Measurements from ENCODE around the gene BDKRB2.

The BDKRB2 gene

GRCh38 chr14:96252999-96253539 is 48.4 kb downstream of the BDKRB2 start:
- DNase-seq (ENCODE audit: low spot score), result no peak

- no peak for DNase-seq (ENCODE audit: low spot score)
Measured at GRCh38 chr14:96254687-96255086, 50.0 kb downstream of the BDKRB2 start.

GRCh38 chr14:96255501-96256366 is 51.1 kb downstream of the BDKRB2 start, which contains the start of gene BDKRB1:
BDKRB1 (plus strand) TSS chr14:96256210; CDS start chr14:96263683, 7,473 bp downstream.
- DNase-seq (ENCODE audit: low spot score), result no peak

GRCh38 chr14:96256407-96256806 is 51.8 kb downstream of the BDKRB2 start:
- no peak for DNase-seq (ENCODE audit: low spot score)

DNA sequence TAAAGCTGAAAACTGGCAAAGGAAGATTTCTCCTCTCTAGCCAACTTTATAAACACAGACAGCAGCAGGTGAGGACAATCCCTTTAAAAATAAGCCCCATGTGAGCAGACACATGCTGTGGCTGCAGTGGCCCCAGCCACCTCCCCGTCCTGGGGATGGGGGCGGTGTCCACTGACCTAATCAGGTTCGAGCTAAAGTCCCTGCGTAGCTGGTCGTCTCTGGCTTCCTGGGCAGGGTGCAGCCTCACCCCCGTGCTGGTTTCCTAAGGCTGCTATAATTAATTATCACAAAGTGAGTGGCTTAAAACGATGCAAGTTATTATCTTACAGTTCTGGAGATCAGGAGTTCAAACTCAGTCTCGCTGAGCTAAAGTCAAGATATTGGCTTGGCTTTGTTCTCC is 52.4 kb downstream of the BDKRB2 start:
- DNase-seq (ENCODE audit: low spot score), result no peak

- no peak for DNase-seq (ENCODE audit: low spot score)
Measured at GRCh38 chr14:96257900-96258299, 53.3 kb downstream of the BDKRB2 start.

- no peak for DNase-seq (ENCODE audit: low spot score)
Measured at GRCh38 chr14:96260341-96260821, 55.7 kb downstream of the BDKRB2 start.

- DNase-seq (ENCODE audit: low spot score), result no peak
Measured at GRCh38 chr14:96261053-96261452, 56.4 kb downstream of the BDKRB2 start.

DNA sequence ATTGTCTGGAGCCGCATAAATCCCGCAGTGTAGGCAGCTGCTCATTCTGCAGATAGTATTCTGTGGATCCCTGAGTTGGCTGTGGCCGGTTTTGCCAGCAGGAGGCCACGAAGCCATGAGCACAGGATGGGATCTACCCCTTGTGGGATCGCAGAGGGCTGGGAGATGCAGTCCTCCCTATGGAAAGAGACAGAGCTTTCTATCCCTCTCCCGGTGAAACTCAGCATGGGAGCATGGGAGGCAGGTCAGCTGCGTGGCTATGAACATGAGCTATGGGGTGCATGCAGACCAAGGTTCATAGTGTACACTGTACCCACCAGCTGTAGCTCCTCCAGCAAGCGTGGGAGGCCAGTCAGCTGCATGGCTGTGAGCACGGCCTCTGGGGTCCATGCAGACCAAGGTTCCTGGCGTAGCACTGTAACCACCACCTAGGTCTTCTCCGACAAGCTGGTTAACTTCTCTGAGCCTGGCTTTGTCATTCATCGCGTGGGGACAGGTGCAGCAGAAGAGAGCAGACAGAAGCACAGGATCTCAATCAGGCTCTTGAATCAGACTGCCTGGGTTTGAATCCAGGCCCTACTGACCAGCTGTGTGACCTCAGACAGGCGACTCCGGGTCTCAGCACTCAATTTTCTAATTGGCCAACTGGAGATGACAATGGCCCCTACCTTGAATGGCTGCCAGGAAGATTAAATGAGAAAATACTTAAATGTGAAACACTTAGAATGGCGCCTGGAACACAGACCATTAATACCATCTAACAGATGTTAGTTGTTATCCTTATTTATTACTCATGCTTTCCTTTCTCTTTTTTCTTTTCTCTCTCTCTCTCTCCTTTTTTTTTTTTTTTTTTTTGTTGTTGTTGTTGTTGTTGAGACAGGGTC is 57.4 kb downstream of the BDKRB2 start:
- DNase-seq (ENCODE audit: low spot score), result no peak

DNA sequence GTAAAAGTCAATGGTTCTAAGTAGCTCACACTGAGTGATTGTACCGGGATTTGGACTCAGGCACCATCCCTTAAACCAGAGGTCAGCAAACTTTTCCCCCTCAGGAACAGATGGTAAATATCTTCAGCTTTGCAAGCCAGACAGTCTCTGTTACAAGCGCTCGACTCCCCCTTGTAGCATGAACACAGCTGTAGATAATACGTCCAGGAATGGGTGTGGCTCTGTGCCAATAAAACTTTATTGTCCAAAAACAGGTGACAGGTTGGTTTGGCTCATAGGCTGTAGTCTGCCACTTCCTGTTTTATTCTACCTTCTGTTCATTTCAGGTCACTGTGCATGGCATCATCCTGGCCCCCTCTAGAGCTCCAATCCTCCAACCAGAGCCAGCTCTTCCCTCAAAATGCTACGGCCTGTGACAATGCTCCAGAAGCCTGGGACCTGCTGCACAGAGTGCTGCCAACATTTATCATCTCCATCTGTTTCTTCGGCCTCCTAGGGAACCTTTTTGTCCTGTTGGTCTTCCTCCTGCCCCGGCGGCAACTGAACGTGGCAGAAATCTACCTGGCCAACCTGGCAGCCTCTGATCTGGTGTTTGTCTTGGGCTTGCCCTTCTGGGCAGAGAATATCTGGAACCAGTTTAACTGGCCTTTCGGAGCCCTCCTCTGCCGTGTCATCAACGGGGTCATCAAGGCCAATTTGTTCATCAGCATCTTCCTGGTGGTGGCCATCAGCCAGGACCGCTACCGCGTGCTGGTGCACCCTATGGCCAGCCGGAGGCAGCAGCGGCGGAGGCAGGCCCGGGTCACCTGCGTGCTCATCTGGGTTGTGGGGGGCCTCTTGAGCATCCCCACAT is 58.9 kb downstream of the BDKRB2 start:
- no peak for DNase-seq (ENCODE audit: low spot score)

DNA sequence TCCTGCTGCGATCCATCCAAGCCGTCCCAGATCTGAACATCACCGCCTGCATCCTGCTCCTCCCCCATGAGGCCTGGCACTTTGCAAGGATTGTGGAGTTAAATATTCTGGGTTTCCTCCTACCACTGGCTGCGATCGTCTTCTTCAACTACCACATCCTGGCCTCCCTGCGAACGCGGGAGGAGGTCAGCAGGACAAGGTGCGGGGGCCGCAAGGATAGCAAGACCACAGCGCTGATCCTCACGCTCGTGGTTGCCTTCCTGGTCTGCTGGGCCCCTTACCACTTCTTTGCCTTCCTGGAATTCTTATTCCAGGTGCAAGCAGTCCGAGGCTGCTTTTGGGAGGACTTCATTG is 59.5 kb downstream of the BDKRB2 start:
- no peak for DNase-seq (ENCODE audit: low spot score)

- no peak for DNase-seq (ENCODE audit: low spot score)
Measured at GRCh38 chr14:96264853-96265252, 60.2 kb downstream of the BDKRB2 start.

DNA sequence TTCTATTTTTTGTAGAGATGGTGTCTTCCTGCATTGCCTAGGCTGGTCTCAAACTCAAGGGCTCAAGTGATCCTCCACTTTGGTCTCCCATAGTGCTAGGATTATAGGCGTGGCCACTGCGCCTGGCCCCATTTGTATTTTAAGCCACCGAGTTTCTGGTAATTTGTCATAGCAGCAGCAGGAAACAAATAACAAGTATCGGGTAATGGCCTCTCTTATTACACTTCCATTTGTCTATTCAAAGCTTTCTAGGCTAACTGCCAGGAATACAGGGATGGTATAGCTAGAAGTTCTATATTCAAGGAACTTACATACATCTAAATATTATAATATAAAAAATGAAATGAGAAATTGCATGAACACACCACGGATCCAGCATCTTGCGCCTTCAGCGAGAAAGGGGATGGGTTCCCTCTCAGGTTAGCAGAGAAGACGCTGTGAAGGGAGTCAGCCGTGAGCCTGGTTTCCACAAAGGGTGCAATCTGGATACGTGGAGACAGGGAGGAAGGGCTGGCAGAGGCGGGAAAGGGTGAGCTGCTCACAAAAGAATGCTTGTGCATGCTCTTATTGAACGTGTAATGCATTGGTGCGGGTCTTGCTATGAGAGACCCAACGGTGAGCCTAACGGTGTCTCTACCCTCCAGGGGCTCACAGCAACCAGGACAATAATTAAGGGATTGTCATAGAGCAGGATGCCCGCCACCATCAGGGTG is 60.9 kb downstream of the BDKRB2 start:
- DNase-seq (ENCODE audit: low spot score), result no peak

GRCh38 chr14:96267336-96267735 is 62.7 kb downstream of the BDKRB2 start:
- no peak for DNase-seq (ENCODE audit: low spot score)

DNA sequence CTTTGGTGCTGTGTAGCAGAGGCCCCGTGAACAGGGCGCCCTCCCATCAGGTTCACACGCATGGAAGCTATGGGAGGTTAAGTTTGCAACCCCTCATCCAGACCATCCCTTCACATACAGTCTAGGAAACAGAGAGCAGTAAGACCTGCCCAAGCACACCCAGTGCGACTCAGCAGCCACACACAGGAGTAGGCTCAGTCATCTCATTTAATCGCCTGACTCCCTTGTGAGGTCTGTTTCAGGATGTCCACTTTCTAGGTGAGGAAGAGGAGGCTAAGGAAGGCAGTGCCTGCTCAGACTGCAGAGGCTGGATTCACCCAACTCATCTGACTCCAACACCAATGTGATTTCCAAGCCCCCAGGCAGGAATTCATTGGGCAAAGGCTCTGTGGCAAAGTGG is 63.3 kb downstream of the BDKRB2 start:
- DNase-seq (ENCODE audit: low spot score), result no peak

DNA sequence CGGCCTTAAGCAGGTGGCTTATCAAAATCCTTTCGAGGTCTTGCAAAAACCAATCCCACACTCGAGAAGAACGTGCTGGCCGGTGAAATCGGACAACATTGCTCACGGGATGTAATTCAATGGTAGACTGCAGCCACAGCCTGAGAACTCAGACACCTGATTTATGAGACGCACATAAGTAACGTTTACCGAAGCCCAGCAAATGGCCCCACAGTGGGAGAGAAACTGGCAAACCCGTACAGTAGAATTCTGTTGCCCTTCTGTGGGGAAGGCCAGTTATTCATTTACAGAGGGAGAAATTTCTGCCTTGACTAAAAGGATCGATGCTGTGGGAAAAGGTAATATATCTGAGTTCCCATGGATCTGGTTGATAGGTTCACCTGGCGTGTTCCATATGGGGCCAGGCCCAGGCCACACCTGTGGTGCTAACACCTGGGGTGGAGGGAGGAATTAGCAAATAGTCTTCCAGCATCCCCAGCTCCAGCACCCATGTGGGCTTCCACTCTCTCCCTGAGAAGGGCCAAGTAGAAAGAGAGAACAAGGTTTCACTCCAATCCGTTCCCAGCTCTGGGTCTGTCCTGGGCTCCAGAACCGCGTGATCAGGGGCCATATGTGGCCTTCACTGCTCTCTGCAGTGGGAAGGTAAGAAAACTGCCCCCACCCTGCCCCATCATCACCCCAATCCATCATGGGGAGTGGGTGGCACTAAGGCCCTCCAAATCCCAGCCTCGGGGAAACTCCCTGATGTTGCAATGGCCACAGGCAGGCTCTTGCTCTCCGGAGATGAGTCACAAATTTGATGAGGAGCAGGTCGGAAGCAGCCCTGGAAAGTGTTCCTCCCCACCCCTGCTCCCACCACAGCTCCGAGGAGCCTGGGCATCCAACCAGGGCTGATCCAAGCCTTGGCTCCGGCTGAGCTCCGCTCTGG is 64.1 kb downstream of the BDKRB2 start:
- no peak for DNase-seq (ENCODE audit: low spot score)

DNA sequence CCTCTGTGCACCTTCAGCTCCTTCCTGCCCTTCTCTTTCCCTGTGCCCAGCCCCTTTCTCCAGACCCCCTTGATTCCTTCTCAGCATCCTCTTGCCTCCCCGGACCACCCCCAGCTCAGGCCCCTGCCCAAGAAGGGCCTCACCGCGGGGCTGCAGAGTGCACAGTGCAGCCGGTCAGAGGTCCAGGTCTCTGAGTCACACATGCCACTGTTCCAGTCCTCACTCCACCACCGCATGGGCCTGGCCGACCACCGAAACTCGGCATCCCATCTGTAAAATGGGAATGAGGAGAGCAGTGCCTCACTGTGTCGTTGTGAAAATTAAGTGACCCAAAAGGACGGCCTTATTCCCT is 64.7 kb downstream of the BDKRB2 start:
- DNase-seq (ENCODE audit: low spot score), result no peak

GRCh38 chr14:96270565-96271420 is 66.2 kb downstream of the BDKRB2 start:
- DNase-seq (ENCODE audit: low spot score), result no peak

GRCh38 chr14:96271421-96271762 is 66.8 kb downstream of the BDKRB2 start:
- DNase-seq (ENCODE audit: low spot score), result no peak

All from activated CD4-positive, alpha-beta T cell treated with anti-CD3 and anti-CD28 coated beads, Interleukin-2, Interleukin-4, amounts not matched to agents 100 ng/mL and 50 ng/mL, durations not matched to agents 16 hours and 8 hours (primary cell).